HEK293 (cell line): ENCODE measurements around the gene STK16.
"Not testable (repeated sequence)": the region's sequence is repeated elsewhere in the genome, so short reads cannot be mapped to it uniquely, and the experiment has no call there.

ENCODE experiments used
- CTCF ChIA-PET: fragments of 350-600 bp; formaldehyde crosslinking; extraction: SDS; loops from one replicate; lab custom pipeline; 2021; ENCODE audit warnings: antibody characterized with exemption; lab: Yijun Ruan, JAX
- POLR2A ChIA-PET: fragments of 300-600 bp; formaldehyde crosslinking; extraction: SDS; loops from one replicate; lab custom pipeline; 2020; ENCODE audit warnings: antibody characterized with exemption, inconsistent platforms; lab: Yijun Ruan, JAX
- H3K27ac ChIP-seq: fragments of 200-500 bp; sonication (Bioruptor generic); 2 replicates; pipeline ENCODE4 v1.5.1; 2014; ENCODE audit warnings: low read depth, low read length, control low read depth, inconsistent platforms; ENCODE audit errors: extremely low read depth
- H3K36me3 ChIP-seq, 2 experiments: fragments of 200-500 bp in 1 of 2; sonication (Bioruptor generic) in 1 of 2; 1 replicate in 1 of 2; 2 replicates in 1 of 2; pipeline ENCODE4 v1.5.1; 2014 to 2017; ENCODE audit warnings: inconsistent platforms in 2 of 2, low read length in 2 of 2; ENCODE audit not compliant: control insufficient read depth in 2 of 2, insufficient read depth in 1 of 2
- H3K4me1 ChIP-seq: fragments of 200-500 bp; sonication (Bioruptor generic); 2 replicates; pipeline ENCODE4 v1.5.1; 2014; ENCODE audit warnings: mild to moderate bottlenecking, low read length, inconsistent platforms; ENCODE audit not compliant: control insufficient read depth, insufficient read depth
- H3K4me3 ChIP-seq: 2 replicates; pipeline ENCODE4 v1.5.1; 2011; ENCODE audit warnings: low read depth, mild to moderate bottlenecking, control low read depth, low read length, moderate library complexity
- H3K9me3 ChIP-seq: fragments of 200-500 bp; sonication (Bioruptor generic); 2 replicates; pipeline ENCODE4 v1.5.1; 2014; ENCODE audit warnings: low read depth, low read length, inconsistent platforms; ENCODE audit not compliant: control insufficient read depth, insufficient read depth
- ZBTB8A ChIP-seq: fragments of 450-650 bp; formaldehyde crosslinking; IDR thresholded peaks from 2 replicates; pipeline ENCODE4 v1.5.1; 2016; ENCODE audit warnings: missing biosample characterization, missing genetic modification characterization
- ZNF140 ChIP-seq: fragments of 450-650 bp; formaldehyde crosslinking; IDR thresholded peaks from 2 replicates; pipeline ENCODE4 v1.5.1; 2016; ENCODE audit warnings: missing biosample characterization, missing genetic modification characterization
- ZNF266 ChIP-seq: fragments of 450-650 bp; formaldehyde crosslinking; IDR thresholded peaks from 2 replicates; pipeline ENCODE4 v1.5.1; 2016; ENCODE audit warnings: missing biosample characterization, missing genetic modification characterization, low read depth
- ZNF394 ChIP-seq: fragments of 450-650 bp; formaldehyde crosslinking; IDR thresholded peaks from 2 replicates; pipeline ENCODE4 v1.5.1; 2016; ENCODE audit warnings: missing biosample characterization, missing genetic modification characterization, mild to moderate bottlenecking, moderate library complexity, borderline replicate concordance
- ZNF426 ChIP-seq: fragments of 450-650 bp; formaldehyde crosslinking; IDR thresholded peaks from 2 replicates; pipeline ENCODE4 v1.5.1; 2017; ENCODE audit warnings: missing biosample characterization, missing genetic modification characterization, mild to moderate bottlenecking, inconsistent platforms, moderate library complexity
- ZNF560 ChIP-seq: fragments of 450-650 bp; formaldehyde crosslinking; IDR thresholded peaks from 2 replicates; pipeline ENCODE4 v1.5.1; 2017; ENCODE audit warnings: missing biosample characterization, missing genetic modification characterization, borderline replicate concordance
- ZNF623 ChIP-seq: fragments of 450-650 bp; formaldehyde crosslinking; IDR thresholded peaks from 2 replicates; pipeline ENCODE4 v1.5.1; 2016; ENCODE audit warnings: missing biosample characterization, missing genetic modification characterization
- TF ChIP-seq, protein P1 (sequence below): fragments of 450-650 bp; formaldehyde crosslinking; conservative IDR thresholded peaks from 2 replicates; pipeline ENCODE4 v1.5.1; 2016; ENCODE audit warnings: low read depth, missing biosample characterization, missing genetic modification characterization
- TF ChIP-seq, protein P2 (sequence below): fragments of 450-650 bp; formaldehyde crosslinking; conservative IDR thresholded peaks from 2 replicates; pipeline ENCODE4 v1.5.1; 2016; ENCODE audit warnings: low read depth, missing biosample characterization, missing genetic modification characterization
- TF ChIP-seq, protein P3 (sequence below): fragments of 450-650 bp; formaldehyde crosslinking; IDR thresholded peaks from 2 replicates; pipeline ENCODE4 v1.5.1; 2016; ENCODE audit warnings: missing biosample characterization, missing genetic modification characterization

Gene STK16

DNA sequence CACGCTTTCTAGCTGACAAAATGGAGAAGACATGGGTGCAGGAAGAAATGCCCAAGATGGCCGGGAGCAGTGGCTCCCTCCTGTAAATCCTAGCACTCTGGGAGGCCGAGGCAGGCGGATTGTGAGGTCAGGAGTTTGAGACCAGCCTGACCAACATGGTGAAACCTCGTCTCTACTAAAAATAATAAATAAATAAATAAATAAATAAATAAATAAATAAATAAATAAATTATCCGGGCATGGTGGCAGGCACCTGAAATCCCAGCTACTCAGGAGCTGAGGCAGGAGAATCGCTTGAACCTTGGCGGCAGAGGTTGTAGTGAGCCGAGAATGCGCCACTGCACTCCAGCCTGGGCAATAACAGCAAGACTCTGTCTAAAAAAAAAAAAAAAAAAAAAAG lies 13.7 kb downstream of the STK16 start:
- POLR2A ChIA-PET, result interaction anchor here (0.7 kb wide), 1 partner anchor 17 kb away, joined by 3 read pairs; no protein-coding TSS in a partner anchor
- not testable (repeated sequence) for H3K27ac ChIP-seq, H3K9me3 ChIP-seq, H3K36me3 ChIP-seq, H3K4me1 ChIP-seq, H3K4me3 ChIP-seq
- TF ChIP-seq, protein P1, sequence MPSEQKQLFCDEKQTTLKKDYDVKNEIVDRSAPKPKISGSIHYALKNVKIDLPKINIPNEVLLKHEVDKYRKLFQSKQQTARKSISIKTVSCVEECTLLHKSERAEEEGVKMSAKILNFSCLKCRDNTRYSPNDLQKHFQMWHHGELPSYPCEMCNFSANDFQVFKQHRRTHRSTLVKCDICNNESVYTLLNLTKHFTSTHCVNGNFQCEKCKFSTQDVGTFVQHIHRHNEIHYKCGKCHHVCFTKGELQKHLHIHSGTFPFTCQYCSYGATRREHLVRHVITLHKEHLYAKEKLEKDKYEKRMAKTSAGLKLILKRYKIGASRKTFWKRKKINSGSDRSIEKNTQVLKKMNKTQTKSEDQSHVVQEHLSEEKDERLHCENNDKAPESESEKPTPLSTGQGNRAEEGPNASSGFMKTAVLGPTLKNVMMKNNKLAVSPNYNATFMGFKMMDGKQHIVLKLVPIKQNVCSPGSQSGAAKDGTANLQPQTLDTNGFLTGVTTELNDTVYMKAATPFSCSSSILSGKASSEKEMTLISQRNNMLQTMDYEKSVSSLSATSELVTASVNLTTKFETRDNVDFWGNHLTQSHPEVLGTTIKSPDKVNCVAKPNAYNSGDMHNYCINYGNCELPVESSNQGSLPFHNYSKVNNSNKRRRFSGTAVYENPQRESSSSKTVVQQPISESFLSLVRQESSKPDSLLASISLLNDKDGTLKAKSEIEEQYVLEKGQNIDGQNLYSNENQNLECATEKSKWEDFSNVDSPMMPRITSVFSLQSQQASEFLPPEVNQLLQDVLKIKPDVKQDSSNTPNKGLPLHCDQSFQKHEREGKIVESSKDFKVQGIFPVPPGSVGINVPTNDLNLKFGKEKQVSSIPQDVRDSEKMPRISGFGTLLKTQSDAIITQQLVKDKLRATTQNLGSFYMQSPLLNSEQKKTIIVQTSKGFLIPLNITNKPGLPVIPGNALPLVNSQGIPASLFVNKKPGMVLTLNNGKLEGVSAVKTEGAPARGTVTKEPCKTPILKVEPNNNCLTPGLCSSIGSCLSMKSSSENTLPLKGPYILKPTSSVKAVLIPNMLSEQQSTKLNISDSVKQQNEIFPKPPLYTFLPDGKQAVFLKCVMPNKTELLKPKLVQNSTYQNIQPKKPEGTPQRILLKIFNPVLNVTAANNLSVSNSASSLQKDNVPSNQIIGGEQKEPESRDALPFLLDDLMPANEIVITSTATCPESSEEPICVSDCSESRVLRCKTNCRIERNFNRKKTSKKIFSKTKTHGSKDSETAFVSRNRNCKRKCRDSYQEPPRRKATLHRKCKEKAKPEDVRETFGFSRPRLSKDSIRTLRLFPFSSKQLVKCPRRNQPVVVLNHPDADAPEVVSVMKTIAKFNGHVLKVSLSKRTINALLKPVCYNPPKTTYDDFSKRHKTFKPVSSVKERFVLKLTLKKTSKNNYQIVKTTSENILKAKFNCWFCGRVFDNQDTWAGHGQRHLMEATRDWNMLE (tag by site-specific recombination), result peak; percentile 73
- 0 out of 2 replicates have a peak, but pooled peaks have one; percentile 18 for TF ChIP-seq ZNF266 (tag by site-specific recombination)
- 0 out of 2 replicates have a peak, but pooled peaks have one; percentile 45 for TF ChIP-seq ZNF560 (tag by site-specific recombination)
- TF ChIP-seq ZNF623 (tag by site-specific recombination), result peak; percentile 46
- TF ChIP-seq, protein P2, sequence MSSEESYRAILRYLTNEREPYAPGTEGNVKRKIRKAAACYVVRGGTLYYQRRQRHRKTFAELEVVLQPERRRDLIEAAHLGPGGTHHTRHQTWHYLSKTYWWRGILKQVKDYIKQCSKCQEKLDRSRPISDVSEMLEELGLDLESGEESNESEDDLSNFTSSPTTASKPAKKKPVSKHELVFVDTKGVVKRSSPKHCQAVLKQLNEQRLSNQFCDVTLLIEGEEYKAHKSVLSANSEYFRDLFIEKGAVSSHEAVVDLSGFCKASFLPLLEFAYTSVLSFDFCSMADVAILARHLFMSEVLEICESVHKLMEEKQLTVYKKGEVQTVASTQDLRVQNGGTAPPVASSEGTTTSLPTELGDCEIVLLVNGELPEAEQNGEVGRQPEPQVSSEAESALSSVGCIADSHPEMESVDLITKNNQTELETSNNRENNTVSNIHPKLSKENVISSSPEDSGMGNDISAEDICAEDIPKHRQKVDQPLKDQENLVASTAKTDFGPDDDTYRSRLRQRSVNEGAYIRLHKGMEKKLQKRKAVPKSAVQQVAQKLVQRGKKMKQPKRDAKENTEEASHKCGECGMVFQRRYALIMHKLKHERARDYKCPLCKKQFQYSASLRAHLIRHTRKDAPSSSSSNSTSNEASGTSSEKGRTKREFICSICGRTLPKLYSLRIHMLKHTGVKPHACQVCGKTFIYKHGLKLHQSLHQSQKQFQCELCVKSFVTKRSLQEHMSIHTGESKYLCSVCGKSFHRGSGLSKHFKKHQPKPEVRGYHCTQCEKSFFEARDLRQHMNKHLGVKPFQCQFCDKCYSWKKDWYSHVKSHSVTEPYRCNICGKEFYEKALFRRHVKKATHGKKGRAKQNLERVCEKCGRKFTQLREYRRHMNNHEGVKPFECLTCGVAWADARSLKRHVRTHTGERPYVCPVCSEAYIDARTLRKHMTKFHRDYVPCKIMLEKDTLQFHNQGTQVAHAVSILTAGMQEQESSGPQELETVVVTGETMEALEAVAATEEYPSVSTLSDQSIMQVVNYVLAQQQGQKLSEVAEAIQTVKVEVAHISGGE (tag by site-specific recombination), result peak; percentile 63
- peak; percentile 30; the same call in 1 of the 2 replicates for TF ChIP-seq ZBTB8A (tag by site-specific recombination)
- TF ChIP-seq ZNF394, result peak; percentile 84; the same call in 1 of the 2 replicates
- TF ChIP-seq ZNF426 (tag by site-specific recombination), result peak; percentile 64
- TF ChIP-seq, protein P3, sequence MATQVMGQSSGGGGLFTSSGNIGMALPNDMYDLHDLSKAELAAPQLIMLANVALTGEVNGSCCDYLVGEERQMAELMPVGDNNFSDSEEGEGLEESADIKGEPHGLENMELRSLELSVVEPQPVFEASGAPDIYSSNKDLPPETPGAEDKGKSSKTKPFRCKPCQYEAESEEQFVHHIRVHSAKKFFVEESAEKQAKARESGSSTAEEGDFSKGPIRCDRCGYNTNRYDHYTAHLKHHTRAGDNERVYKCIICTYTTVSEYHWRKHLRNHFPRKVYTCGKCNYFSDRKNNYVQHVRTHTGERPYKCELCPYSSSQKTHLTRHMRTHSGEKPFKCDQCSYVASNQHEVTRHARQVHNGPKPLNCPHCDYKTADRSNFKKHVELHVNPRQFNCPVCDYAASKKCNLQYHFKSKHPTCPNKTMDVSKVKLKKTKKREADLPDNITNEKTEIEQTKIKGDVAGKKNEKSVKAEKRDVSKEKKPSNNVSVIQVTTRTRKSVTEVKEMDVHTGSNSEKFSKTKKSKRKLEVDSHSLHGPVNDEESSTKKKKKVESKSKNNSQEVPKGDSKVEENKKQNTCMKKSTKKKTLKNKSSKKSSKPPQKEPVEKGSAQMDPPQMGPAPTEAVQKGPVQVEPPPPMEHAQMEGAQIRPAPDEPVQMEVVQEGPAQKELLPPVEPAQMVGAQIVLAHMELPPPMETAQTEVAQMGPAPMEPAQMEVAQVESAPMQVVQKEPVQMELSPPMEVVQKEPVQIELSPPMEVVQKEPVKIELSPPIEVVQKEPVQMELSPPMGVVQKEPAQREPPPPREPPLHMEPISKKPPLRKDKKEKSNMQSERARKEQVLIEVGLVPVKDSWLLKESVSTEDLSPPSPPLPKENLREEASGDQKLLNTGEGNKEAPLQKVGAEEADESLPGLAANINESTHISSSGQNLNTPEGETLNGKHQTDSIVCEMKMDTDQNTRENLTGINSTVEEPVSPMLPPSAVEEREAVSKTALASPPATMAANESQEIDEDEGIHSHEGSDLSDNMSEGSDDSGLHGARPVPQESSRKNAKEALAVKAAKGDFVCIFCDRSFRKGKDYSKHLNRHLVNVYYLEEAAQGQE (tag by site-specific recombination), result 0 out of 2 replicates have a peak, but pooled peaks have one; percentile 24
- TF ChIP-seq ZNF140 (tag by site-specific recombination), result peak; percentile 45; the same call in 1 of the 2 replicates
- CTCF ChIA-PET, result interaction anchor here (0.6 to 1.6 kb wide), 6 partner anchors 18 to 1003 kb away, joined by 3 to 12 read pairs (median 3); no protein-coding TSS in a partner anchor
